Activated CD8-positive, alpha-beta T cell treated with anti-CD3 and anti-CD28 coated beads for 36 hours (primary cell): Measurements from ENCODE around the gene LOC101059915.
A peak's percentile ranks its signal among the peaks of the same experiment; 100 is the strongest.

Experiments used
- ATAC-seq: fragments of 200-7000 bp; cut with Tn5 transposase; one replicate; pipeline ENCODE4 v1.10.0; 2021; ENCODE audit warnings: mild to moderate bottlenecking, moderate library complexity
- CTCF ChIA-PET: fragments of 350-600 bp; sonication (Branson Sonifier 250); formaldehyde crosslinking; loops from one replicate; lab custom pipeline; 2021; ENCODE audit warnings: antibody characterized with exemption; lab: Charles Lee
- POLR2A ChIA-PET: fragments of 350-600 bp; sonication (Branson Sonifier 250); formaldehyde crosslinking; loops from one replicate; lab custom pipeline; 2021; ENCODE audit warnings: antibody characterized with exemption; lab: Charles Lee
- DNase-seq: peaks from one replicate; pipeline ENCODE4 v3.0.0-alpha.2; 2020
- H3K27ac Mint-ChIP-seq: one replicate; pipeline ENCODE4 v1.8.0; 2021; ENCODE audit warnings: mild to moderate bottlenecking, mixed read lengths
- H3K27me3 Mint-ChIP-seq: one replicate; pipeline ENCODE4 v1.8.0; 2021; ENCODE audit warnings: mixed read lengths
- H3K36me3 Mint-ChIP-seq: one replicate; pipeline ENCODE4 v1.8.0; 2021; ENCODE audit warnings: low read depth, mixed read lengths
- H3K4me1 Mint-ChIP-seq: one replicate; pipeline ENCODE4 v1.8.0; 2021; ENCODE audit warnings: low read depth, mixed read lengths
- H3K4me3 Mint-ChIP-seq: one replicate; pipeline ENCODE4 v1.8.0; 2021; ENCODE audit warnings: mild to moderate bottlenecking, moderate library complexity, mixed read lengths
- H3K9me3 Mint-ChIP-seq: one replicate; pipeline ENCODE4 v1.8.0; 2021; ENCODE audit warnings: mixed read lengths
- CTCF ChIP-seq: fragments of 200-600 bp; IDR thresholded peaks from one replicate; pipeline ENCODE4 v1.8.0; 2022; ENCODE audit warnings: antibody characterized with exemption, mild to moderate bottlenecking
- intact Hi-C: fragments of 100-400 bp; cut with micrococcal nuclease; formaldehyde crosslinking; loops from one replicate; pipeline ENCODE4 v1.10.0; 2022

The LOC101059915 gene

GRCh38 chrX:71650333-71650969 lies 16.9 kb upstream of the LOC101059915 start:
- CTCF ChIA-PET, result interaction anchor here (0.7 to 3.9 kb wide), 7 partner anchors 12 to 99 kb away, joined by 3 to 28 read pairs (median 3); partner anchors contain the start of gene CXCR3
- Mint-ChIP-seq H3K27me3 (no peaks in the 10 kb centered on the region), H3K27ac (peak overlapping the region; percentile 38), H3K4me1 (peaks cover 25% of the 10 kb centered on the region), H3K9me3 (no peaks in the 10 kb centered on the region), H3K4me3 (no peak overlapping the region), H3K36me3 (no peaks in the 10 kb centered on the region)
- DNase-seq (peak; percentile 62), ATAC-seq (peak; percentile 97)
- TF ChIP-seq CTCF, result peak; percentile 53
- POLR2A ChIA-PET, result interaction anchor here (0.7 kb wide), 1 partner anchor 34 kb away, joined by 3 read pairs; no protein-coding TSS in a partner anchor
- intact Hi-C loops, result loop anchor here (5.0 kb wide), 1 partner anchor 33 kb away; the partner anchor contains the start of gene CXCR3

GRCh38 chrX:71652405-71652804 lies 14.9 kb upstream of the LOC101059915 start:
- intact Hi-C loops, result loop anchor here (5.0 kb wide), 1 partner anchor 35 kb away; the partner anchor contains the start of gene CXCR3
- DNase-seq (peak; percentile 74), ATAC-seq (peak; percentile 70)
- H3K9me3 Mint-ChIP-seq, result no peaks in the 10 kb centered on the region
- POLR2A ChIA-PET, result interaction anchor here (0.7 to 1.2 kb wide), 2 partner anchors 34 to 77 kb away, joined by 3 to 4 read pairs; partner anchors contain the start of gene CXCR3
- TF ChIP-seq CTCF, result peak; percentile 42
- CTCF ChIA-PET, result interaction anchor here (0.6 to 3.9 kb wide), 15 partner anchors 33 to 222 kb away, joined by 3 to 28 read pairs (median 4); partner anchors contain the start of gene CXCR3
- H3K4me1 Mint-ChIP-seq, result peaks cover 29% of the 10 kb centered on the region
- H3K4me3 Mint-ChIP-seq, result no peak overlapping the region
- H3K27me3 Mint-ChIP-seq, result no peaks in the 10 kb centered on the region
- peak overlapping the region; percentile 49 for H3K27ac Mint-ChIP-seq
- H3K36me3 Mint-ChIP-seq, result no peaks in the 10 kb centered on the region

- no peak for TF ChIP-seq CTCF
- no peak overlapping the region for H3K27ac Mint-ChIP-seq
- ChIA-PET CTCF (no interaction called here), POLR2A (no interaction called here)
- DNase-seq (no peak), ATAC-seq (no peak)
- H3K27me3 Mint-ChIP-seq, result no peaks in the 10 kb centered on the region
- H3K36me3 Mint-ChIP-seq, result no peaks in the 10 kb centered on the region
- no peaks in the 10 kb centered on the region for H3K9me3 Mint-ChIP-seq
- H3K4me3 Mint-ChIP-seq, result no peak overlapping the region
- intact Hi-C loops, result loop anchor here (5.0 kb wide), 1 partner anchor 36 kb away; the partner anchor contains the start of gene CXCR3
- H3K4me1 Mint-ChIP-seq, result peaks cover 26% of the 10 kb centered on the region
These were observed 14.0 kb upstream of the LOC101059915 start for GRCh38 chrX:71653344-71653743.

GRCh38 chrX:71657267-71657666 lies 10.1 kb upstream of the LOC101059915 start:
- POLR2A ChIA-PET, result no interaction called here
- no peak for TF ChIP-seq CTCF
- DNase-seq (no peak), ATAC-seq (no peak)
- no peaks in the 10 kb centered on the region for H3K9me3 Mint-ChIP-seq
- intact Hi-C loops, result no loop called here
- no peak overlapping the region for H3K4me3 Mint-ChIP-seq
- CTCF ChIA-PET, result no interaction called here
- peaks cover 16% of the 10 kb centered on the region for H3K4me1 Mint-ChIP-seq
- no peaks in the 10 kb centered on the region for H3K36me3 Mint-ChIP-seq
- H3K27me3 Mint-ChIP-seq, result peaks cover 3% of the 10 kb centered on the region
- H3K27ac Mint-ChIP-seq, result no peak overlapping the region

GRCh38 chrX:71659342-71659741 lies 8.0 kb upstream of the LOC101059915 start:
- intact Hi-C loops, result no loop called here
- Mint-ChIP-seq H3K27ac (no peak overlapping the region), H3K4me1 (peaks cover 31% of the 10 kb centered on the region), H3K4me3 (no peak overlapping the region), H3K9me3 (no peaks in the 10 kb centered on the region), H3K36me3 (no peaks in the 10 kb centered on the region), H3K27me3 (peaks cover 3% of the 10 kb centered on the region)
- TF ChIP-seq CTCF, result no peak
- DNase-seq, result no peak
- ChIA-PET POLR2A (no interaction called here), CTCF (no interaction called here)
- ATAC-seq, result no peak
